Liver (tissue), 9 donors: ENCODE measurements around the gene PER2. TPM values are rescaled to one million over a fixed set of nuclear protein-coding genes. Genes with fewer than 3 reads are reported as not detected.

Experiments used
- DNase-seq: peaks from one replicate; pipeline ENCODE4 v3.0.0-alpha.2; 2017; ENCODE audit warnings: low spot score
- H3K27ac ChIP-seq, 2 donors: one replicate each; pipeline ENCODE4 v1.7.0; 2013; ENCODE audit warnings: inconsistent platforms in 2 of 2, low read length in 2 of 2, control low read depth in 1 of 2, low read depth in 1 of 2, mild to moderate bottlenecking in 1 of 2
- H3K27me3 ChIP-seq, 4 donors: one replicate each; pipeline versions ENCODE4 v1.6.1 to v1.7.0; 2013; ENCODE audit warnings: low read length in 3 of 4, inconsistent platforms in 1 of 4, mild to moderate bottlenecking in 1 of 4, moderate library complexity in 1 of 4; ENCODE audit not compliant: control insufficient read depth in 4 of 4, insufficient read depth in 4 of 4
- H3K36me3 ChIP-seq, 4 donors: one replicate each; pipeline versions ENCODE4 v1.6.1 to v1.7.0; 2013; ENCODE audit warnings: low read length in 3 of 4, mild to moderate bottlenecking in 3 of 4, low read depth in 1 of 4, moderate library complexity in 1 of 4; ENCODE audit not compliant: control insufficient read depth in 4 of 4, insufficient read depth in 3 of 4
- H3K4me1 ChIP-seq, 4 donors: one replicate each; pipeline versions ENCODE4 v1.6.1 to v1.7.0; 2013; ENCODE audit warnings: low read length in 3 of 4, mild to moderate bottlenecking in 3 of 4, moderate library complexity in 1 of 4; ENCODE audit not compliant: control insufficient read depth in 4 of 4, insufficient read depth in 4 of 4
- H3K4me3 ChIP-seq, 3 donors: one replicate each; pipeline versions ENCODE4 v1.6.1 to v1.7.0; 2013; ENCODE audit warnings: low read length in 3 of 3, control low read depth in 1 of 3, low read depth in 1 of 3, mild to moderate bottlenecking in 1 of 3
- H3K9ac ChIP-seq, 2 donors: one replicate each; pipeline ENCODE4 v1.7.0; 2013; ENCODE audit warnings: low read length in 2 of 2, mild to moderate bottlenecking in 2 of 2, moderate library complexity in 2 of 2, control low read depth in 1 of 2, low read depth in 1 of 2
- H3K9me3 ChIP-seq, 4 donors: one replicate each; pipeline versions ENCODE4 v1.6.1 to v1.7.0; 2013; ENCODE audit warnings: low read length in 3 of 4; ENCODE audit not compliant: control insufficient read depth in 4 of 4
- ATF3 ChIP-seq: IDR thresholded peaks from 2 replicates; pipeline ENCODE4 v1.6.1; 2016; ENCODE audit warnings: antibody characterized with exemption
- EGR1 ChIP-seq, 2 donors: IDR thresholded peaks; 2 replicates each; pipeline ENCODE4 v1.6.1; 2016 to 2018; ENCODE audit warnings: antibody characterized with exemption in 2 of 2, low read depth in 2 of 2
- FOXA1 ChIP-seq: IDR thresholded peaks from 2 replicates; pipeline ENCODE4 v1.6.1; 2016; ENCODE audit warnings: antibody characterized with exemption
- FOXA2 ChIP-seq: IDR thresholded peaks from 2 replicates; pipeline ENCODE4 v1.6.1; 2016; ENCODE audit warnings: antibody characterized with exemption
- GABPA ChIP-seq, 2 donors: IDR thresholded peaks in 1 of 2; conservative IDR thresholded peaks in 1 of 2; 2 replicates each; pipeline ENCODE4 v1.6.1; 2016; ENCODE audit warnings: antibody characterized with exemption in 2 of 2, mild to moderate bottlenecking in 1 of 2, moderate library complexity in 1 of 2
- HNF4A ChIP-seq, 2 donors: conservative IDR thresholded peaks; 2 replicates each; pipeline ENCODE4 v1.6.1; 2016; ENCODE audit warnings: antibody characterized with exemption in 2 of 2, mild to moderate bottlenecking in 2 of 2
- HNF4G ChIP-seq: IDR thresholded peaks from 2 replicates; pipeline ENCODE4 v1.6.1; 2016; ENCODE audit warnings: antibody characterized with exemption
- JUND ChIP-seq, 2 donors: IDR thresholded peaks; 2 replicates each; pipeline ENCODE4 v1.6.1; 2016; ENCODE audit warnings: antibody characterized with exemption in 2 of 2
- MAX ChIP-seq: IDR thresholded peaks from 2 replicates; pipeline ENCODE4 v1.6.1; 2016; ENCODE audit warnings: antibody characterized with exemption
- NR2F2 ChIP-seq: IDR thresholded peaks from 2 replicates; pipeline ENCODE4 v1.6.1; 2016; ENCODE audit warnings: antibody characterized with exemption
- RAD21 ChIP-seq, 2 donors: IDR thresholded peaks; 2 replicates each; pipeline ENCODE4 v1.6.1; 2016; ENCODE audit warnings: antibody characterized with exemption in 2 of 2, mild to moderate bottlenecking in 2 of 2
- REST ChIP-seq: IDR thresholded peaks from 2 replicates; pipeline ENCODE4 v1.6.1; 2016; ENCODE audit warnings: antibody characterized with exemption, mild to moderate bottlenecking
- RXRA ChIP-seq, 2 donors: IDR thresholded peaks; 2 replicates each; pipeline ENCODE4 v1.6.1; 2017 to 2018; ENCODE audit warnings: antibody characterized with exemption in 2 of 2, mild to moderate bottlenecking in 1 of 2
- SP1 ChIP-seq: IDR thresholded peaks from 2 replicates; pipeline ENCODE4 v1.6.1; 2018; ENCODE audit warnings: antibody characterized with exemption, mild to moderate bottlenecking
- TAF1 ChIP-seq: conservative IDR thresholded peaks from 2 replicates; pipeline ENCODE4 v1.6.1; 2016; ENCODE audit warnings: antibody characterized with exemption, mild to moderate bottlenecking
- YY1 ChIP-seq: IDR thresholded peaks from 2 replicates; pipeline ENCODE4 v1.6.1; 2016; ENCODE audit warnings: antibody characterized with exemption, mild to moderate bottlenecking
- ZBTB33 ChIP-seq: IDR thresholded peaks from 2 replicates; pipeline ENCODE4 v1.6.1; 2016; ENCODE audit warnings: antibody characterized with exemption
- WGBS: extraction: QIAGEN DNeasy Blood & Tissue Kit; methylation state at CpG from one replicate; pipeline ENCODE4 v1.1.7; 2013; 5-methylcytosine and 5-hydroxymethylcytosine counted together
- polyA plus RNA-seq, 2 donors: library from polyadenylated mRNA; stranded (reverse) in 1 of 2; unstranded in 1 of 2; fragments of 200-250 nt in 1 of 2; fragments of >200 nt in 1 of 2; fragmentation: Nextera tagmentation in 1 of 2; extraction: Ambion mirVana in 1 of 2; gene quantifications; one replicate each; pipeline versions ENCODE4 v1.2.1 to v1.2.3, GENCODE V29; 2013 to 2015
- total RNA-seq, 2 donors: library from RNA; depleted of rRNA; stranded (reverse); fragments of >200 nt; gene quantifications; one replicate each; pipeline ENCODE4 v1.2.3, GENCODE V29; 2014
- TF ChIP-seq, protein P1 (sequence below): fragments of 150-350 bp; IDR thresholded peaks from 2 replicates; pipeline ENCODE4 v1.5.1; 2017; ENCODE audit warnings: improper control_type of control experiment, low read depth, low read length; ENCODE audit not compliant: missing input control
- donor health status: healthy.
- donor health status: healthy.
- donor health status: healthy.
- donor health status: healthy.
- donor health status: healthy.

PER2 gene
- total and polyA plus RNA-seq, 4 donors = 1.1 to 12.5 (median 4.1) TPM

DNA sequence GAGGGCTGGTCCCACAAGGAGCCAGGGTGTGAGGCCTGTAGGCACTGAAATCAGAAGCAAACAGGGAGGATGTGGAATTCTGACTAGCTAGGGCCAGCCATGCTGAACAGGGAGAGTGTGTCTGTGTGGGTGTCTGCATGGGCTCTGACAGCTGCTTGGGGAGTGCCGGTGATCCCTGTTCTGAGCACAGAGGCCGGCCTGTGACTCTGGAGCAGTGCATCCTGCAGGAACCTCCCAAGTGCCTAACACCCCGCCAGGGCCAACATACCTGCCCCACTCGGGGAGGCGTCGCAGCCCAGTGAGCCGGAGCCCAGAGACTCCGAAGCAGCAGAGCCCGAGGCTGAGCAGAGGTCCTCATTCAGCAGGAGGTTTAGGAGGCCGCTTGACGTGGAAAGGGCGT lies 37.1 kb downstream of the PER2 start:
- no peak for TF ChIP-seq REST
- no peak for TF ChIP-seq FOXA2
- no peak for TF ChIP-seq FOXA1
- TF ChIP-seq TAF1 = no peak
- no peak for TF ChIP-seq JUND (IDR thresholded peaks at IDR 0.05)
- no peak for TF ChIP-seq ZBTB33
- no peak for TF ChIP-seq NR2F2
- TF ChIP-seq GABPA (IDR thresholded peaks at IDR 0.05 in 1 of 2, conservative IDR thresholded peaks at IDR 0.05 in 1 of 2) = no peak
- TF ChIP-seq MAX = no peak
- no peak for TF ChIP-seq HNF4G
- TF ChIP-seq, protein P1, sequence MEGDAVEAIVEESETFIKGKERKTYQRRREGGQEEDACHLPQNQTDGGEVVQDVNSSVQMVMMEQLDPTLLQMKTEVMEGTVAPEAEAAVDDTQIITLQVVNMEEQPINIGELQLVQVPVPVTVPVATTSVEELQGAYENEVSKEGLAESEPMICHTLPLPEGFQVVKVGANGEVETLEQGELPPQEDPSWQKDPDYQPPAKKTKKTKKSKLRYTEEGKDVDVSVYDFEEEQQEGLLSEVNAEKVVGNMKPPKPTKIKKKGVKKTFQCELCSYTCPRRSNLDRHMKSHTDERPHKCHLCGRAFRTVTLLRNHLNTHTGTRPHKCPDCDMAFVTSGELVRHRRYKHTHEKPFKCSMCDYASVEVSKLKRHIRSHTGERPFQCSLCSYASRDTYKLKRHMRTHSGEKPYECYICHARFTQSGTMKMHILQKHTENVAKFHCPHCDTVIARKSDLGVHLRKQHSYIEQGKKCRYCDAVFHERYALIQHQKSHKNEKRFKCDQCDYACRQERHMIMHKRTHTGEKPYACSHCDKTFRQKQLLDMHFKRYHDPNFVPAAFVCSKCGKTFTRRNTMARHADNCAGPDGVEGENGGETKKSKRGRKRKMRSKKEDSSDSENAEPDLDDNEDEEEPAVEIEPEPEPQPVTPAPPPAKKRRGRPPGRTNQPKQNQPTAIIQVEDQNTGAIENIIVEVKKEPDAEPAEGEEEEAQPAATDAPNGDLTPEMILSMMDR = no peak
- TF ChIP-seq YY1 = no peak
- no peak for TF ChIP-seq SP1
- TF ChIP-seq EGR1 (IDR thresholded peaks at IDR 0.05; ENCODE audit: low read depth in 2 of 2) = no peak
- no peak for TF ChIP-seq HNF4A (conservative IDR thresholded peaks at IDR 0.05)
- no peak for TF ChIP-seq ATF3
- TF ChIP-seq RXRA (IDR thresholded peaks at IDR 0.05) = no peak
- no peak for TF ChIP-seq RAD21 (IDR thresholded peaks at IDR 0.05)
- Histone ChIP-seq H3K4me3 (no peak overlapping the region), H3K36me3 (peaks cover 13 to 85% (median 48%) of the 10 kb centered on the region in 4 donors), H3K9me3 (no peaks in the 10 kb centered on the region), H3K4me1 (no peaks in the 10 kb centered on the region), H3K27ac (no peak overlapping the region), H3K27me3 (no peaks in the 10 kb centered on the region), H3K9ac (no peak overlapping the region)
- no peak for DNase-seq
- 97% methylated on average over 12 of the region's 12 CpGs for WGBS
